SK-N-SH (cell line): ENCODE results near the gene PROSER1.

Experiments
- POLR2AphosphoS5 ChIP-seq: IDR thresholded peaks from 2 replicates; pipeline ENCODE4 v1.6.1; 2012; ENCODE audit warnings: low read depth, low read length
- TF ChIP-seq, protein P1 (sequence below): fragments of 200-600 bp; sonication (generic); IDR thresholded peaks from 2 replicates; pipeline ENCODE4 v1.6.1; 2017; ENCODE audit warnings: antibody characterized with exemption, mild to moderate bottlenecking, moderate library complexity

DNA sequence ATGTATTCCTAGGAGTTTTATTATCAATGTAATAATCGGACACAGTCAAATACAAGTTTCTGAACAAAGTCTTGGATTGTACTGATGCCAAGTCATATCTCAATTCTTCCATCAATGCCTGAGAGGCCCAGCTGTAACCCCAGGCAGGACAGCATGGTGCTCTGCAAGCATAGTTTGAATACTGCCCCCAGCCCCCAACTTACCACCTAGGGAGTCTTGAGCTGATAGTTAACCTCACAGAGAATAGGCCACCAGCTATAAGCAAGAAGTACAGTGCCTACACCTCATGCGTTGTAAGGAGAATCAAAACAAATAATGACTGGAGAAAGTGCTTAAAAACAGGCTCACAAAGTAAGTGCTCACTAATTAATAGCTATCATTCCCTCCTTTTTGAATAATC is 2.7 kb downstream of the PROSER1 start:
- TF ChIP-seq, protein P1, sequence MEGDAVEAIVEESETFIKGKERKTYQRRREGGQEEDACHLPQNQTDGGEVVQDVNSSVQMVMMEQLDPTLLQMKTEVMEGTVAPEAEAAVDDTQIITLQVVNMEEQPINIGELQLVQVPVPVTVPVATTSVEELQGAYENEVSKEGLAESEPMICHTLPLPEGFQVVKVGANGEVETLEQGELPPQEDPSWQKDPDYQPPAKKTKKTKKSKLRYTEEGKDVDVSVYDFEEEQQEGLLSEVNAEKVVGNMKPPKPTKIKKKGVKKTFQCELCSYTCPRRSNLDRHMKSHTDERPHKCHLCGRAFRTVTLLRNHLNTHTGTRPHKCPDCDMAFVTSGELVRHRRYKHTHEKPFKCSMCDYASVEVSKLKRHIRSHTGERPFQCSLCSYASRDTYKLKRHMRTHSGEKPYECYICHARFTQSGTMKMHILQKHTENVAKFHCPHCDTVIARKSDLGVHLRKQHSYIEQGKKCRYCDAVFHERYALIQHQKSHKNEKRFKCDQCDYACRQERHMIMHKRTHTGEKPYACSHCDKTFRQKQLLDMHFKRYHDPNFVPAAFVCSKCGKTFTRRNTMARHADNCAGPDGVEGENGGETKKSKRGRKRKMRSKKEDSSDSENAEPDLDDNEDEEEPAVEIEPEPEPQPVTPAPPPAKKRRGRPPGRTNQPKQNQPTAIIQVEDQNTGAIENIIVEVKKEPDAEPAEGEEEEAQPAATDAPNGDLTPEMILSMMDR = no peak
- no peak for TF ChIP-seq POLR2AphosphoS5
